Activated naive CD8-positive, alpha-beta T cell (primary cell): ENCODE results near the gene CYYR1.

Source experiments
- H3K27ac Mint-ChIP-seq: one replicate; pipeline ENCODE4 v1.8.0; 2021; ENCODE audit warnings: mixed read lengths
- H3K27me3 Mint-ChIP-seq: one replicate; pipeline ENCODE4 v1.8.0; 2021; ENCODE audit warnings: mixed read lengths
- H3K36me3 Mint-ChIP-seq: one replicate; pipeline ENCODE4 v1.8.0; 2021; ENCODE audit warnings: mixed read lengths
- H3K4me1 Mint-ChIP-seq: one replicate; pipeline ENCODE4 v1.8.0; 2021; ENCODE audit warnings: low read depth, mixed read lengths
- H3K4me3 Mint-ChIP-seq: one replicate; pipeline ENCODE4 v1.8.0; 2021; ENCODE audit warnings: mild to moderate bottlenecking, mixed read lengths
- H3K9me3 Mint-ChIP-seq: one replicate; pipeline ENCODE4 v1.8.0; 2021; ENCODE audit warnings: low read depth, mixed read lengths

CYYR1 gene

DNA sequence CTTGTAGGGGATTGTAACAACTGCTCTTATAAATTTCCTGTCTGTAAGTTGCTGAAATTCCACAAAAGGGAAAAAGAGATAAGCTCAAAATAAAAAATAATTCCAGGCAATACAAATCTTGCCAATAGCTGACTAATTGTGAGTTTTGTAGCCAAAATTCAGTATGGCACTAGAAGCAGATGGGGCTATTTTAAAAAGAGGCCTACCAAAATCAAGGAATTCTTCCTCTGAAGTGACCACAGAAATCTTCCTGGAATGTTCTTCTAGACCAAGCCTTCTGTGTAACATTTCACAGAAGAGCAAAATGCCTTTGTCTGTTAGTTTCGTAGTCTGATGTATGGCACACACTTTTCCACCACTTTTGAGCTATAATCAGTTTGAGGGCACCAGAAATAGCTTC lies 127.6 kb downstream of the CYYR1 start:
- H3K9me3 Mint-ChIP-seq: no peaks in the 10 kb centered on the region
- H3K4me1 Mint-ChIP-seq: no peaks in the 10 kb centered on the region
- no peak overlapping the region for H3K4me3 Mint-ChIP-seq
- H3K27ac Mint-ChIP-seq: no peak overlapping the region
- H3K27me3 Mint-ChIP-seq: no peaks in the 10 kb centered on the region
- H3K36me3 Mint-ChIP-seq: no peaks in the 10 kb centered on the region

DNA sequence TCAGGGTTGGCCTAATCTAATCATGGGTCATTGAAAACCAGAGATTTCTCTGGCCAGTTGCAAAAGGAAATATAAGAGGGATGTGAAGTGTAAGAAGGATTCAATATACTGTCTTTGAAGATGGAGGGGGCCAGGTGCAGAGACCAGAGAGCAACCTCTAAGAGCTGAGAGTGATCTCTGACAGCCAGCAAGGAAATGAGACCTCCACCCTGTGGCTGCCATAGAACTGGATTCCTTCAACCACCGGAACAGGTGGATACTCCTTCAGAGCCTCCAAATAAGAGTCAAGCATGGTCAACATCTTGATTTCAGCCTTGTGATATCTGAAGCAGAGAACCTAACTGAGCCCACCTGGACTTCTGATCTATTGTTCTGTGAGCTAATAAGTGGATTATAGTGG lies 128.4 kb downstream of the CYYR1 start:
- H3K4me1 Mint-ChIP-seq: no peaks in the 10 kb centered on the region
- H3K27me3 Mint-ChIP-seq: no peaks in the 10 kb centered on the region
- no peak overlapping the region for H3K4me3 Mint-ChIP-seq
- no peaks in the 10 kb centered on the region for H3K36me3 Mint-ChIP-seq
- H3K9me3 Mint-ChIP-seq: no peaks in the 10 kb centered on the region
- no peak overlapping the region for H3K27ac Mint-ChIP-seq

DNA sequence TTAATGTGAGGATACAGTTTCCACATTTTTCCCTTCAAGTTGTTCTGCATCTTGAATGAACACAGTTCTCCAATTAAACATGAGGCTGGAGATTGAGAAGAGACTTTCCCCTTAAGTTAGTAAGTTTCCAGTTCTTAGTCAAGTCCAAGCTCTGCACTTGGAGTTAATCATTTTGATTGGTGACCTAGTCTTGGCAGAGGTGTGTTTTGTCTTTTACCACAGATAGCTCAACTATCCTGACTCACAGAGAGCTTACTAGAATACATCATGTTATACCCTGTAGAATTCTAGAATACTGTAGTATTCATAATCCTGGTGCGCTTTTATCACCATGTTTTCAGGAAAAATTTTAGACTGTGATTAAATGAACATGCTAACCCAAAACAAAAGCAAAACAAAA lies 129.2 kb downstream of the CYYR1 start:
- H3K9me3 Mint-ChIP-seq: no peaks in the 10 kb centered on the region
- no peaks in the 10 kb centered on the region for H3K4me1 Mint-ChIP-seq
- no peaks in the 10 kb centered on the region for H3K36me3 Mint-ChIP-seq
- H3K27me3 Mint-ChIP-seq: no peaks in the 10 kb centered on the region
- no peak overlapping the region for H3K27ac Mint-ChIP-seq
- H3K4me3 Mint-ChIP-seq: no peak overlapping the region

DNA sequence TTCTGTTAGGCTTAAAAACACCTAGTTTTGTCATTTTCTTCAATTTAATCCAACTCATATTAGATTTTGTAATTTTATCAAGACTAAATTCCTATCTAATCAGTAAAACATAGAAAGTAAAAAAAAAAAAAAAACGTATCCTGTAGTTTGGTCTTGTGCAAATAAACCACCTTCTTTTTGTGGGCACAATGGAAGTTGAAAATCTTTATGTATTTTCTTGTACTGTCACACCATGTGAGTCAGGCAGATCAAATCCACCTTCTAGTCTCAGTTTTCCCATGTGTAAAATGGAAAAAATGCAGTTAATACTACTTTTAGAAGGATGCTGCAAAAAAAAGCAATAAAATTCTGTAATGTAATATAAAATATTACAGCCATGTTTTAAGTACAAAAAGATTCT lies 129.8 kb downstream of the CYYR1 start:
- Mint-ChIP-seq H3K9me3 (no peaks in the 10 kb centered on the region), H3K4me3 (no peak overlapping the region), H3K36me3 (no peaks in the 10 kb centered on the region), H3K27me3 (peaks cover 3% of the 10 kb centered on the region), H3K27ac (no peak overlapping the region), H3K4me1 (no peaks in the 10 kb centered on the region)

- Mint-ChIP-seq H3K27ac (no peak overlapping the region), H3K9me3 (no peaks in the 10 kb centered on the region)
These were observed 131.9 kb downstream of the CYYR1 start for GRCh38 chr21:26441149-26441548.

DNA sequence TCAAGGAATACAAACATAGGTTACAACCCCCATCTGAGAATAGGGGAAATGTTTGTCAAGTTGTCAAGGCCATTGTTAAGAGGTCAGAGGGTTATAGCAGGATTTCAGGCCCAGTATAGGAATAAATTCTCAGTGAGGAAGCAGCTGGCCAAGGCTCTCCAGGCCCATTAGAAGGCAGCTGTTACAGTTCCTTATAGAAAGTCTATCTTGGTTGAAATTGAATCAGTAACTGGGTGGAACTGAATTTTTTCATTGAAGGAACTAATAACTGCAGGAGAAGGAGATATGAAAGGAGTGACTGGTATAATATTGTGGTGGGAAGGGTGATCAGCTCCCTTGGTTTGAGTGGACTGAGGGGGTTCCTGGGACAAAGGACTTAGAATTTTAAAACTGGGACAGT lies 134.1 kb downstream of the CYYR1 start:
- Mint-ChIP-seq H3K27ac (no peak overlapping the region), H3K27me3 (peaks cover 3% of the 10 kb centered on the region), H3K9me3 (no peaks in the 10 kb centered on the region), H3K36me3 (no peaks in the 10 kb centered on the region), H3K4me3 (no peak overlapping the region), H3K4me1 (no peaks in the 10 kb centered on the region)

More at GRCh38 chr21:26441149-26441548, 131.9 kb downstream of the CYYR1 start:
- H3K4me3 Mint-ChIP-seq: no peak overlapping the region
- no peaks in the 10 kb centered on the region for H3K4me1 Mint-ChIP-seq
- H3K36me3 Mint-ChIP-seq: no peaks in the 10 kb centered on the region
- peaks cover 3% of the 10 kb centered on the region for H3K27me3 Mint-ChIP-seq

- H3K27ac Mint-ChIP-seq: no peak overlapping the region
- H3K36me3 Mint-ChIP-seq: no peaks in the 10 kb centered on the region
- peaks cover 3% of the 10 kb centered on the region for H3K27me3 Mint-ChIP-seq
- no peaks in the 10 kb centered on the region for H3K9me3 Mint-ChIP-seq
- H3K4me3 Mint-ChIP-seq: no peak overlapping the region
- no peaks in the 10 kb centered on the region for H3K4me1 Mint-ChIP-seq
These were observed 135.6 kb downstream of the CYYR1 start for GRCh38 chr21:26437326-26438009.

- no peak overlapping the region for H3K27ac Mint-ChIP-seq
These were observed 139.7 kb downstream of the CYYR1 start for GRCh38 chr21:26433386-26433785.

GRCh38 chr21:26432410-26432809 lies 140.7 kb downstream of the CYYR1 start:
- Mint-ChIP-seq H3K4me1 (no peaks in the 10 kb centered on the region), H3K9me3 (no peaks in the 10 kb centered on the region), H3K4me3 (no peak overlapping the region), H3K27ac (no peak overlapping the region), H3K27me3 (no peaks in the 10 kb centered on the region), H3K36me3 (no peaks in the 10 kb centered on the region)

More at GRCh38 chr21:26433386-26433785, 139.7 kb downstream of the CYYR1 start:
- H3K36me3 Mint-ChIP-seq: no peaks in the 10 kb centered on the region
- no peaks in the 10 kb centered on the region for H3K9me3 Mint-ChIP-seq
- no peaks in the 10 kb centered on the region for H3K27me3 Mint-ChIP-seq
- H3K4me3 Mint-ChIP-seq: no peak overlapping the region
- no peaks in the 10 kb centered on the region for H3K4me1 Mint-ChIP-seq

DNA sequence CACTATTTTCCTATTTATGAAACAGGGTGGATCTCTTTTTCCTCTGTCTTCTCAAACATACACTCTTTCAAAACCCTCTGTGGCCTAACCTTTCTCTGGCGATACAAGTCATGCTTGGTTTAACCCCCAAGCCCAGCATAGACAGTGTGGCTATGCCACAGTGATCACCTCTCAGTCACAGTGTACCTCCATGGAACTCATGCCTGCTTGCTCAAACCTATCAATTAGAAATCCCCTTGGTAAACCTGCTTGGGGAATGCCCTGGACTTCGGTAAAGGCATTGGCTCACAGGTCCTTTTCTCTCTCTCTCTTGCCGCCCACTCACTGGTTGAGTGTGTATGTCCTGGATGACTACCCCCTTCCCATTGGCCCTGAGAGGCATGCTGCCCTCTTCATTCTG lies 147.5 kb downstream of the CYYR1 start:
- H3K9me3 Mint-ChIP-seq: no peaks in the 10 kb centered on the region
- no peaks in the 10 kb centered on the region for H3K27me3 Mint-ChIP-seq
- H3K27ac Mint-ChIP-seq: no peak overlapping the region
- no peak overlapping the region for H3K4me3 Mint-ChIP-seq
- H3K4me1 Mint-ChIP-seq: no peaks in the 10 kb centered on the region
- H3K36me3 Mint-ChIP-seq: no peaks in the 10 kb centered on the region

DNA sequence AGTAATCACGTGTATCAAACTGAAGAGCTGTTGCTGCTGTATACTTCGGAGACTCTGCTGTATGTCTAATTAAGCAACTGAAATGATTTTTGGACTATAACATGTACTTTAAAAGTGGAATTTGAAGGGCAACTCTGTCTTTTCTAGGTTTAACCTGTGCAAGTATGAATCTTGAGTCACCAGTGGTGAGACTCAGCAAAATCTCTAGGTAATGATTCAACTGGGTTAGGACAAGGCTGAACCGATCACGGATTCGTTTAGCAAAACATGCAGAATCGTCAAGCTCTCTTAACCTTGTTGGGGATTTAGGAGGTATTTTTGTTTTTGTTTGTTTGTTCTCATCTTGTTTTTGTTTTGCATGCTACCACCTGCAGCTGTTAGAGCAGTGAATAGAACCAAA lies 149.6 kb downstream of the CYYR1 start:
- Mint-ChIP-seq H3K27me3 (no peaks in the 10 kb centered on the region), H3K27ac (no peak overlapping the region), H3K36me3 (no peaks in the 10 kb centered on the region), H3K4me3 (no peak overlapping the region), H3K4me1 (no peaks in the 10 kb centered on the region), H3K9me3 (no peaks in the 10 kb centered on the region)

DNA sequence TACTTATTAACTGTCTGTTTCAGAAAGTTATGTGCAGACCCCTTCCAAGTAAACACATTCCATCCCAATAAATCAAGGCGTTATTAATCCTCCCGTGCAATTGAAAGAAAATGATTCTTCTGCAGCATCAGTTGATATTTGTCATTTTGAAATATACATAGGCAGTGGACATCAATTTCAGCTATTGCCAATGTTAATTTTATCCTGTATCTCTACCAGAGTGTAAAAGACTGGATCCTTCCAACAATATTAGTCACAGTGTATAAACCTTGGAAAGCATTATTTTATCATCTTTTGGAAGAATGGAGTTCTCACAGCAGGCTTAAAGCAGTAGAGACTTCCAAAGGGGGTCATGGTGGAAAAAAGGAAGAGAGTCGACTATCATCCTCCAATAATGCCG lies 150.4 kb downstream of the CYYR1 start:
- no peaks in the 10 kb centered on the region for H3K9me3 Mint-ChIP-seq
- no peak overlapping the region for H3K27ac Mint-ChIP-seq
- H3K4me3 Mint-ChIP-seq: no peak overlapping the region
- no peaks in the 10 kb centered on the region for H3K36me3 Mint-ChIP-seq
- no peaks in the 10 kb centered on the region for H3K4me1 Mint-ChIP-seq
- no peaks in the 10 kb centered on the region for H3K27me3 Mint-ChIP-seq

DNA sequence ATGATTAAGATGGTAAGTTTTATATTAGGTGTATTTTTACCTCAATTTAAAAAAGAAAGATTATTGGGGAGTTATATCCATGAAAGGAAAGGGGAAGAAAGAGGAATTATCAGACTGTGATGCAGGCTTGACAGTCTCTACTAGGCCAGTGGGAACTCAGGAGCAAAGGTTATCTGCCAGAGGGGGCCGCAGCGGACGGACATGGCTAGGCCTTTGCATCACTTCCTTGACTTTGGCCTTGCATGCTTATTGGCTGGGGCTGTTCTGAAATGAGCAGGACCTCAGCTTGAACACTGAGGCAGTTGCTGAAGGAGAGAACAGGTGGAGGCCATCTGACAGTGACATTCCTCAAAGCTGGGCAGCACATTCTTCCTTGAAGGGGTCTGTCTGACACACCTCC lies 150.9 kb downstream of the CYYR1 start:
- Mint-ChIP-seq H3K4me1 (no peaks in the 10 kb centered on the region), H3K9me3 (no peaks in the 10 kb centered on the region), H3K4me3 (no peak overlapping the region), H3K27ac (no peak overlapping the region), H3K36me3 (no peaks in the 10 kb centered on the region), H3K27me3 (peaks cover 4% of the 10 kb centered on the region)

- no peak overlapping the region for H3K4me3 Mint-ChIP-seq
- H3K36me3 Mint-ChIP-seq: no peaks in the 10 kb centered on the region
- peaks cover 6% of the 10 kb centered on the region for H3K27me3 Mint-ChIP-seq
- H3K9me3 Mint-ChIP-seq: no peaks in the 10 kb centered on the region
- no peaks in the 10 kb centered on the region for H3K4me1 Mint-ChIP-seq
- no peak overlapping the region for H3K27ac Mint-ChIP-seq
These were observed 151.4 kb downstream of the CYYR1 start for GRCh38 chr21:26421724-26422123.
